ENCODE results near the gene PGP. TPM values are rescaled to one million over a fixed set of nuclear protein-coding genes. Genes with fewer than 3 reads are reported as not detected.

Gene PGP
- total RNA-seq, 1 experiment from 2014 or later: 32.6 TPM

DNA sequence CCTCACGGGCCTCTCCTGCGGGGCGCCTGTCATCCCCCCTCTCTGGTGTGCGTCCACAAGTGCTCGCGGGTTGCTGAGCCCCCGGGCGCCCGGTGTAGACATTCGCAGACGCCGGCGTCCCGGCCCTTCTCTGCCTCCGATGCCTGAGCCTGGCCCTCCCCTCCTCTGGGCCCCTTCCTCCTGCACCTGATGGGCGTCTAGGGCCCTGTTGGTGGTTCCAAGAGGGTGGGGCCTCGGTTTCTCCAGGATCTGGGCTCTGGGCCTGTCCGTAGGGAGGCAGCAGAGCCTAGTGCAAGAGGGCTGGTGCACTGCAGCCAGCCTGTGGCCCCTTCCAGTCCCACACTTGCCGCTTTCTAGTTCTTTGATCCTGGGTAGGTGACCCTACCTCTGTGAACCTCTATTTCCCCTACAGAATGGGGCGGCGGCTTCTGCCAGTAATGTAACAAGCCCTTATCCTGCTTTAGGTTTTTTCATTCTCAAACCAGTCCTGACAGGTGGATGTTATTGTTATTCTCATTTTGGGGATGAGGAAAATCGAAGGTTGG, 9.4 kb upstream of the PGP start:
- CTCF ChIA-PET: no interaction called here
- BruUV-seq (replicated peaks): TSS peak; percentile 68
- Histone ChIP-seq H3K9me2 (ENCODE audit: insufficient read depth) (no peaks in the 10 kb centered on the region), H3K9me3 (ENCODE audit: control insufficient read depth in 1 of 2, insufficient read depth in 1 of 2, low read depth in 1 of 2, low read length in 2 of 2) (no peaks in the 10 kb centered on the region), H3K4me2 (ENCODE audit: low read length) (peak overlapping the region; percentile 75), H4K20me1 (ENCODE audit: insufficient read depth) (no peaks in the 10 kb centered on the region; the same call in 1 of the 2 replicates), H3K27me3 (ENCODE audit: insufficient read depth, low read length) (no peaks in the 10 kb centered on the region), H3K4me3 (replicated peaks in 1 of 2; ENCODE audit: low read depth in 1 of 2, low read length in 2 of 2) (peak overlapping the region; percentile 73 to 98), H3K36me3 (ENCODE audit: control insufficient read depth in 1 of 2, insufficient read depth in 2 of 2, low read length in 2 of 2) (peaks cover 0 to 6% of the 10 kb centered on the region in 2 experiments; a peak in 2 of 4 replicates), H3K27ac (ENCODE audit: low read depth, low read length) (peak overlapping the region; percentile 97), H3K9ac (ENCODE audit: low read length) (peak overlapping the region; percentile 89), H2AFZ (ENCODE audit: low read depth, low read length, poor library complexity, severe bottlenecking) (no peak overlapping the region), H3K79me2 (ENCODE audit: insufficient read depth, low read length) (peaks cover 53% of the 10 kb centered on the region), H3K4me1 (ENCODE audit: control insufficient read depth in 1 of 2, insufficient read depth in 2 of 2, low read length in 2 of 2) (peaks cover 25 to 30% of the 10 kb centered on the region in 2 experiments)
- ATAC-seq: peak; percentile 42
- no peak for DNase-seq (ENCODE audit: low read depth, low spot score)
- RAD21 ChIA-PET (ENCODE audit: low non-redundant PET in 1 of 2, low total read pairs in 2 of 2, uncharacterized antibody in 2 of 2, unreplicated experiment in 2 of 2): no interaction called here
- POLR2A ChIA-PET: interaction anchor here (1.0 to 3.3 kb wide), 3 partner anchors 27 to 68 kb away, joined by 3 to 8 read pairs (median 5); partner anchors contain the start of genes ECI1 and TRAF7
- intact Hi-C loops (cut with micrococcal nuclease): loop anchor here (1.0 to 5.0 kb wide), 2 partner anchors 27 to 72 kb away; partner anchors contain the start of gene ECI1
- TF ChIP-seq YY1 (IDR thresholded peaks at IDR 0.05; ENCODE audit: extremely low read depth, insufficient replicate concordance, low read depth, low read length) (no peak), JUND (IDR thresholded peaks at IDR 0.05) (no peak), RAD21 (IDR thresholded peaks at IDR 0.05; ENCODE audit: low read depth) (no peak; the same call in 1 of the 2 replicates), ZNF274 (IDR thresholded peaks at IDR 0.05; ENCODE audit: low read depth, low read length) (no peak), ZFX (IDR thresholded peaks at IDR 0.05) (peak; percentile 89), POLR2A (IDR thresholded peaks at IDR 0.05; ENCODE audit: borderline replicate concordance, extremely low read depth, insufficient read depth, insufficient read length) (no peak), ELF1 (IDR thresholded peaks at IDR 0.05; ENCODE audit: borderline replicate concordance, low read depth) (no peak), EZH2 (IDR thresholded peaks at IDR 0.05) (no peak), TCF7L2 (IDR thresholded peaks at IDR 0.05; ENCODE audit: borderline replicate concordance, extremely low read depth, insufficient read depth, insufficient read length) (peak; percentile 59), FOSL1 (IDR thresholded peaks at IDR 0.05; ENCODE audit: low read depth) (no peak), EZH2phosphoT487 (IDR thresholded peaks at IDR 0.05; ENCODE audit: borderline replicate concordance) (no peak), SRF (IDR thresholded peaks at IDR 0.05; ENCODE audit: low read depth) (no peak), EGR1 (IDR thresholded peaks at IDR 0.05; ENCODE audit: low read depth) (no peak), SP1 (IDR thresholded peaks at IDR 0.05; ENCODE audit: low read depth) (no peak), POLR2AphosphoS5 (IDR thresholded peaks at IDR 0.05; ENCODE audit: low read depth, low read length) (no peak)
- TF ChIP-seq, protein P1, sequence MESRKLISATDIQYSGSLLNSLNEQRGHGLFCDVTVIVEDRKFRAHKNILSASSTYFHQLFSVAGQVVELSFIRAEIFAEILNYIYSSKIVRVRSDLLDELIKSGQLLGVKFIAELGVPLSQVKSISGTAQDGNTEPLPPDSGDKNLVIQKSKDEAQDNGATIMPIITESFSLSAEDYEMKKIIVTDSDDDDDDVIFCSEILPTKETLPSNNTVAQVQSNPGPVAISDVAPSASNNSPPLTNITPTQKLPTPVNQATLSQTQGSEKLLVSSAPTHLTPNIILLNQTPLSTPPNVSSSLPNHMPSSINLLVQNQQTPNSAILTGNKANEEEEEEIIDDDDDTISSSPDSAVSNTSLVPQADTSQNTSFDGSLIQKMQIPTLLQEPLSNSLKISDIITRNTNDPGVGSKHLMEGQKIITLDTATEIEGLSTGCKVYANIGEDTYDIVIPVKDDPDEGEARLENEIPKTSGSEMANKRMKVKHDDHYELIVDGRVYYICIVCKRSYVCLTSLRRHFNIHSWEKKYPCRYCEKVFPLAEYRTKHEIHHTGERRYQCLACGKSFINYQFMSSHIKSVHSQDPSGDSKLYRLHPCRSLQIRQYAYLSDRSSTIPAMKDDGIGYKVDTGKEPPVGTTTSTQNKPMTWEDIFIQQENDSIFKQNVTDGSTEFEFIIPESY (IDR thresholded peaks at IDR 0.05; ENCODE audit: extremely low read depth, insufficient replicate concordance, low read length): no peak
- TF ChIP-seq, protein P2, sequence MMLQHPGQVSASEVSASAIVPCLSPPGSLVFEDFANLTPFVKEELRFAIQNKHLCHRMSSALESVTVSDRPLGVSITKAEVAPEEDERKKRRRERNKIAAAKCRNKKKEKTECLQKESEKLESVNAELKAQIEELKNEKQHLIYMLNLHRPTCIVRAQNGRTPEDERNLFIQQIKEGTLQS (IDR thresholded peaks at IDR 0.05): no peak
- TF ChIP-seq, protein P3, sequence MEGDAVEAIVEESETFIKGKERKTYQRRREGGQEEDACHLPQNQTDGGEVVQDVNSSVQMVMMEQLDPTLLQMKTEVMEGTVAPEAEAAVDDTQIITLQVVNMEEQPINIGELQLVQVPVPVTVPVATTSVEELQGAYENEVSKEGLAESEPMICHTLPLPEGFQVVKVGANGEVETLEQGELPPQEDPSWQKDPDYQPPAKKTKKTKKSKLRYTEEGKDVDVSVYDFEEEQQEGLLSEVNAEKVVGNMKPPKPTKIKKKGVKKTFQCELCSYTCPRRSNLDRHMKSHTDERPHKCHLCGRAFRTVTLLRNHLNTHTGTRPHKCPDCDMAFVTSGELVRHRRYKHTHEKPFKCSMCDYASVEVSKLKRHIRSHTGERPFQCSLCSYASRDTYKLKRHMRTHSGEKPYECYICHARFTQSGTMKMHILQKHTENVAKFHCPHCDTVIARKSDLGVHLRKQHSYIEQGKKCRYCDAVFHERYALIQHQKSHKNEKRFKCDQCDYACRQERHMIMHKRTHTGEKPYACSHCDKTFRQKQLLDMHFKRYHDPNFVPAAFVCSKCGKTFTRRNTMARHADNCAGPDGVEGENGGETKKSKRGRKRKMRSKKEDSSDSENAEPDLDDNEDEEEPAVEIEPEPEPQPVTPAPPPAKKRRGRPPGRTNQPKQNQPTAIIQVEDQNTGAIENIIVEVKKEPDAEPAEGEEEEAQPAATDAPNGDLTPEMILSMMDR (IDR thresholded peaks at IDR 0.05 in 2 of 3, conservative IDR thresholded peaks at IDR 0.05 in 1 of 3; ENCODE audit: borderline replicate concordance in 1 of 3, insufficient read depth in 1 of 3, low read depth in 2 of 3, low read length in 2 of 3): 0 out of 6 replicates have a peak, but pooled peaks of 1 of the 3 experiments have one; percentile 9
- TF ChIP-seq, protein P4, sequence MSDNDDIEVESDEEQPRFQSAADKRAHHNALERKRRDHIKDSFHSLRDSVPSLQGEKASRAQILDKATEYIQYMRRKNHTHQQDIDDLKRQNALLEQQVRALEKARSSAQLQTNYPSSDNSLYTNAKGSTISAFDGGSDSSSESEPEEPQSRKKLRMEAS (IDR thresholded peaks at IDR 0.05): no peak
- TF ChIP-seq, protein P5, sequence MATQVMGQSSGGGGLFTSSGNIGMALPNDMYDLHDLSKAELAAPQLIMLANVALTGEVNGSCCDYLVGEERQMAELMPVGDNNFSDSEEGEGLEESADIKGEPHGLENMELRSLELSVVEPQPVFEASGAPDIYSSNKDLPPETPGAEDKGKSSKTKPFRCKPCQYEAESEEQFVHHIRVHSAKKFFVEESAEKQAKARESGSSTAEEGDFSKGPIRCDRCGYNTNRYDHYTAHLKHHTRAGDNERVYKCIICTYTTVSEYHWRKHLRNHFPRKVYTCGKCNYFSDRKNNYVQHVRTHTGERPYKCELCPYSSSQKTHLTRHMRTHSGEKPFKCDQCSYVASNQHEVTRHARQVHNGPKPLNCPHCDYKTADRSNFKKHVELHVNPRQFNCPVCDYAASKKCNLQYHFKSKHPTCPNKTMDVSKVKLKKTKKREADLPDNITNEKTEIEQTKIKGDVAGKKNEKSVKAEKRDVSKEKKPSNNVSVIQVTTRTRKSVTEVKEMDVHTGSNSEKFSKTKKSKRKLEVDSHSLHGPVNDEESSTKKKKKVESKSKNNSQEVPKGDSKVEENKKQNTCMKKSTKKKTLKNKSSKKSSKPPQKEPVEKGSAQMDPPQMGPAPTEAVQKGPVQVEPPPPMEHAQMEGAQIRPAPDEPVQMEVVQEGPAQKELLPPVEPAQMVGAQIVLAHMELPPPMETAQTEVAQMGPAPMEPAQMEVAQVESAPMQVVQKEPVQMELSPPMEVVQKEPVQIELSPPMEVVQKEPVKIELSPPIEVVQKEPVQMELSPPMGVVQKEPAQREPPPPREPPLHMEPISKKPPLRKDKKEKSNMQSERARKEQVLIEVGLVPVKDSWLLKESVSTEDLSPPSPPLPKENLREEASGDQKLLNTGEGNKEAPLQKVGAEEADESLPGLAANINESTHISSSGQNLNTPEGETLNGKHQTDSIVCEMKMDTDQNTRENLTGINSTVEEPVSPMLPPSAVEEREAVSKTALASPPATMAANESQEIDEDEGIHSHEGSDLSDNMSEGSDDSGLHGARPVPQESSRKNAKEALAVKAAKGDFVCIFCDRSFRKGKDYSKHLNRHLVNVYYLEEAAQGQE (IDR thresholded peaks at IDR 0.05; ENCODE audit: low read depth): no peak
